Measurements from ENCODE around the gene NXNL2. TPM values are rescaled to one million over a fixed set of nuclear protein-coding genes. Genes with fewer than 3 reads are reported as not detected.

NXNL2 gene
- total RNA-seq, 2 experiments from 2014 or later: not detected

DNA sequence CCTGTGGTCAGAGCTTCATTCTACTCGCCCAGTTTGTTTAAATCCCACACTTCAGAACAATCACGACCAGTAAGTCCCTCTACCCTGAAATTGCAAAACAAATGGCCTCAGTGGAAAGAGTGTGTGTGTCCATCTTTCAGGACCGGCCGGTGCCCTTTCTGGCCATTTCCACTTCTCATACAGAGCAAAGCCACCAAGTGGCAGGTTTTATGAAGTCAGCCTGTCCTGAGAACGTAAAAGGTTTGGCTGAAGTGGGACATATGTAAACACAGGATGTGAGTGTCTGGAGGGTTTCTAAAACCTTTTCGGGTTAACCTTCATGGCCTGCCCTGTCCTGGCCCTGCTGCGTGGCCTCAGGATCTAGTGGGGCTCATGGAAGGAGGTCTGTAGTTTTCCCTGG is 24.7 kb downstream of the NXNL2 start:
- Mint-ChIP-seq H3K4me1 (ENCODE audit: low read depth) (no peaks in the 10 kb centered on the region), H3K4me3 (no peak overlapping the region), H3K36me3 (ENCODE audit: low read depth) (no peaks in the 10 kb centered on the region), H3K9me3 (no peaks in the 10 kb centered on the region), H3K27me3 (peaks cover 2% of the 10 kb centered on the region), H3K27ac (no peak overlapping the region)
- ATAC-seq (no peak), DNase-seq (no peak)
- POLR2A ChIA-PET: no interaction called here
- intact Hi-C loops (cut with micrococcal nuclease): no loop called here
- TF ChIP-seq, protein P1, sequence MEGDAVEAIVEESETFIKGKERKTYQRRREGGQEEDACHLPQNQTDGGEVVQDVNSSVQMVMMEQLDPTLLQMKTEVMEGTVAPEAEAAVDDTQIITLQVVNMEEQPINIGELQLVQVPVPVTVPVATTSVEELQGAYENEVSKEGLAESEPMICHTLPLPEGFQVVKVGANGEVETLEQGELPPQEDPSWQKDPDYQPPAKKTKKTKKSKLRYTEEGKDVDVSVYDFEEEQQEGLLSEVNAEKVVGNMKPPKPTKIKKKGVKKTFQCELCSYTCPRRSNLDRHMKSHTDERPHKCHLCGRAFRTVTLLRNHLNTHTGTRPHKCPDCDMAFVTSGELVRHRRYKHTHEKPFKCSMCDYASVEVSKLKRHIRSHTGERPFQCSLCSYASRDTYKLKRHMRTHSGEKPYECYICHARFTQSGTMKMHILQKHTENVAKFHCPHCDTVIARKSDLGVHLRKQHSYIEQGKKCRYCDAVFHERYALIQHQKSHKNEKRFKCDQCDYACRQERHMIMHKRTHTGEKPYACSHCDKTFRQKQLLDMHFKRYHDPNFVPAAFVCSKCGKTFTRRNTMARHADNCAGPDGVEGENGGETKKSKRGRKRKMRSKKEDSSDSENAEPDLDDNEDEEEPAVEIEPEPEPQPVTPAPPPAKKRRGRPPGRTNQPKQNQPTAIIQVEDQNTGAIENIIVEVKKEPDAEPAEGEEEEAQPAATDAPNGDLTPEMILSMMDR (IDR thresholded peaks at IDR 0.05): no peak
- CTCF ChIA-PET: no interaction called here

DNA sequence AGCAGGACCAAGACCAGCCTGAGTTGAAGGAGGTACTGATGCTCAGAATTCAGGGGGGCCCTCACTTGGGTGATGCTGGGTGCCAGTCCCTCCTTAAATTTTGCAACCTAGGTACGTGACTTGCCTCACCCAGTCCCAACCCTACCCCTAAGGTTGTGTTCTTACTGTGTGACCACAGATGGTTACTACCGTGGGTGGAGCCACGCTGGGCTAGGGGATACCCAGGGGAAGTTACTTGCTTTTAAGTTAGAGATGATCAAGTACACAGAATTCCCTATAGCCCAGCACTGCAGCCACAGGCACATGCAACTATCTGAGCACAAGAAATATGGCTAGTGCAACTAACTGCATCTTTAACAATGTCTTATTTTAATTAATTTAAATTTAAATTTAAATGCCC is 32.9 kb downstream of the NXNL2 start:
- no peak overlapping the region for H3K27ac Mint-ChIP-seq
- no peaks in the 10 kb centered on the region for H3K36me3 Mint-ChIP-seq (ENCODE audit: low read depth)
- POLR2A ChIA-PET: interaction anchor here (0.6 kb wide), 1 partner anchor 23 kb away, joined by 3 read pairs; no protein-coding TSS in a partner anchor
- DNase-seq: peak; percentile 47
- H3K27me3 Mint-ChIP-seq: no peaks in the 10 kb centered on the region
- TF ChIP-seq, protein P1 (IDR thresholded peaks at IDR 0.05): no peak
- no peaks in the 10 kb centered on the region for H3K4me1 Mint-ChIP-seq (ENCODE audit: low read depth)
- CTCF ChIA-PET: no interaction called here
- no peaks in the 10 kb centered on the region for H3K9me3 Mint-ChIP-seq
- no peak overlapping the region for H3K4me3 Mint-ChIP-seq
- intact Hi-C loops (cut with micrococcal nuclease): no loop called here
- ATAC-seq: peak; percentile 82

DNA sequence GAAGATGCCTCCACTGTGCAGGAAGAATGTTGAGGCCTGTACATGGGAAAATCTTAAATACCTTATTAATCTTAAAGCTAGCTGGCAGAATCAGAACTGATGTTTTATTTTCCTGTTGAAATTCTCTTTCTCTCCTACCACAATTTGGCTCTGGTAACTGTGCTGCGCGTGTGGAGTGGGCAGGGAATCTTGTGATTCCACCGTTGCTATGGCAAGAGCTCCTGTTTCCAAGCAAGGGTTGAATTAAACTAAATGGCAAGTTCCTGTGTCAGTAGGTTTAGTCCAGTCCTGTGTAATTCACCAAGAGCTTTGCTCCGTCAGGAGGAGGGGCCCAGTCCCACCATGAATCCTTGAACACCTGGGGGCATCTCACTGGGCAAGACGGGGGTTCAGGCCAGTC is 36.4 kb downstream of the NXNL2 start:
- Mint-ChIP-seq H3K4me1 (ENCODE audit: low read depth) (no peaks in the 10 kb centered on the region), H3K9me3 (no peaks in the 10 kb centered on the region), H3K4me3 (no peak overlapping the region), H3K27me3 (peaks cover 17% of the 10 kb centered on the region), H3K27ac (no peak overlapping the region), H3K36me3 (ENCODE audit: low read depth) (no peaks in the 10 kb centered on the region)
- TF ChIP-seq, protein P1 (IDR thresholded peaks at IDR 0.05): no peak
- CTCF ChIA-PET: no interaction called here
- DNase-seq (no peak), ATAC-seq (no peak)
- intact Hi-C loops (cut with micrococcal nuclease): no loop called here
- POLR2A ChIA-PET: no interaction called here

DNA sequence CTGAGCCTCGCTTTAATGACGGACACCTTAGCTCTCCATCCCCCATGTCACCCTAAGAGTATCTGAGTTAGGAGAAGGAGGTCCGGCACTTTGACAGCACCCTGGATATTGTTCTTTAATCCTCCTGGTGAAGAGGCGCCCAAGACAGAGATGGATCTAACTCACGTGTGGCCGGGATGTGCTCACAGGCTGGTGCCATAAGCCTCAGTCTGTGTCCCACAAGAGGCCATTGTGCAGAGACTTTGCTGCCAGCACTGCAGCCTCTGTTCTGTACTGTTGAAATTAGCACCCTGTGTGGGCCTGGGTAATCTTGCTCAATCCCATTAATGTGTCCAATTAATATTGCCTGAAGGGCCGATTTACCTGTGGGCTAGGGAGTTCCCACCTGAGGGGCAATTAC is 37.7 kb downstream of the NXNL2 start:
- intact Hi-C loops (cut with micrococcal nuclease): no loop called here
- ChIA-PET POLR2A (no interaction called here), CTCF (no interaction called here)
- H3K36me3 Mint-ChIP-seq (ENCODE audit: low read depth): no peaks in the 10 kb centered on the region
- TF ChIP-seq, protein P1 (IDR thresholded peaks at IDR 0.05): no peak
- no peak for DNase-seq
- no peak overlapping the region for H3K4me3 Mint-ChIP-seq
- H3K9me3 Mint-ChIP-seq: no peaks in the 10 kb centered on the region
- peaks cover 17% of the 10 kb centered on the region for H3K27me3 Mint-ChIP-seq
- H3K4me1 Mint-ChIP-seq (ENCODE audit: low read depth): no peaks in the 10 kb centered on the region
- no peak overlapping the region for H3K27ac Mint-ChIP-seq
- no peak for ATAC-seq

DNA sequence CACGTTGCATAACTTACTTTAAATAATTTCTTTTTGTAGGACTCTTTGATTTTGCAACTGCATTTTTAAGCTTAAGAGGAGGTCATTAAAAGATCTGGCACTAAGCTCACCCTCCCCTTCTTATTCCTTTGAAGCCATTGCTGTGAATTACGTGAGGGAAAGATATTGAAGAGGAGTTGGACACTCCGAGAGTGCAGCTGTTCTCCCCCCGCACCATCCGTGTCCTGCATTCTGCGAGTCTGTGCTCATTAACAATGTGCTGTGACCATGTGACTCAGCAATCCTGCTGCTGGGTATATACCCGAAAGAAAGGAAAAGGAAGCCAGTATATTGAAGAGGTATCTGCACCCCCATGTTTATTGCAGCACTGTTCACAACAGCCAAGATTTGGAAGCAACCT is 40.0 kb downstream of the NXNL2 start:
- Mint-ChIP-seq H3K4me3 (no peak overlapping the region), H3K27me3 (peaks cover 17% of the 10 kb centered on the region), H3K4me1 (ENCODE audit: low read depth) (peaks cover 3% of the 10 kb centered on the region), H3K27ac (no peak overlapping the region), H3K9me3 (no peaks in the 10 kb centered on the region), H3K36me3 (ENCODE audit: low read depth) (no peaks in the 10 kb centered on the region)
- intact Hi-C loops (cut with micrococcal nuclease): no loop called here
- ATAC-seq (no peak), DNase-seq (no peak)
- ChIA-PET POLR2A (no interaction called here), CTCF (no interaction called here)
- TF ChIP-seq, protein P1 (IDR thresholded peaks at IDR 0.05): no peak

Data from activated CD8-positive, alpha-beta T cell treated with anti-CD3 and anti-CD28 coated beads for 36 hours (primary cell).